GM21423 (cell line): ENCODE measurements around the gene NEUROG1.
"Not testable (repeated sequence)": the region's sequence is repeated elsewhere in the genome, so short reads cannot be mapped to it uniquely, and the experiment has no call there.

Experiments used
- ATAC-seq: cut with Tn5 transposase; IDR thresholded peaks from one replicate; pipeline ENCODE4 v1.9.1; 2021; ENCODE audit warnings: mild to moderate bottlenecking, moderate library complexity; ENCODE audit not compliant: unreplicated experiment

The NEUROG1 gene

GRCh38 chr5:135538261-135538660 lies 2.5 kb upstream of the NEUROG1 start:
- ATAC-seq = no peak

DNA sequence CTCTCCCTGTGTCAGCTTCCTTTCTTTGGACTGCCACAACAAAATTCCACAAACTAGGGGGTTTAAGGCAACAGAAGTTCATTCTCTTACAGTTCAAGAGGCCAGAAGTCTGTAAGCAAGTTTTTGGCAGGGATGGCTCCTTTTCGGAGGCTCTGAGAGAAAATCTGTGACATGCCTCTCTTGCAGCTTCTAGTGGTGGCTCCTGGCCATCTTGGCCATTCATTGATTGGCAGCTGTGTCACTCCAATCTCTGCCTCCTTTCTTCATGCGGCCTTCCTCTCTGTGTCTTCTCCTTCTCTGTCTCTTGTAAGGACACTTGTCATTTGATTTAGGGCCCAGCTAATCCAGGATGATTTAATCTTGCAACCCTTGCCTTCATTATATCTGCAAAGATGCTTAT lies 2.0 kb upstream of the NEUROG1 start:
- no peak for ATAC-seq

DNA sequence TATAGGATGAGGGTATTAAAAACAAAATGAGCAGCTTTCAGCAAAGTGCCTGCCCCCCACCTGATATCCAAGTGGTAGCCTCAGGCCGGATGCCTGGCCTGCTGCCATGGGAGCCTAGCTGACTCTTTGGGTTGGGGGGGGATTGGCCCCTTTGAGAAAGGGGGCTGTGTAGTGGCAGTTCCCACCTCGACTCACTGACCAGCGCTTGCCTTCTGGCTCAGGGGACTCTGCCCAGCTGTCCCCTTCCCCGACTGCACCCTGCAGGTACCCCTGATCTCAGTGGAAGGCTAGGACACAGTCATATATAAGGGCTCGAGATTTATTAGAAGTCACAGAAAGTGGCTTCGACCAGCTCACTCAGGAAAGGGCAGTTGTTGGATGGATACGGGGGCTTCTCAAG lies 1.5 kb upstream of the NEUROG1 start:
- no peak for ATAC-seq

GRCh38 chr5:135535420-135535819 lies 344 bp downstream of the NEUROG1 start:
- no peak for ATAC-seq

DNA sequence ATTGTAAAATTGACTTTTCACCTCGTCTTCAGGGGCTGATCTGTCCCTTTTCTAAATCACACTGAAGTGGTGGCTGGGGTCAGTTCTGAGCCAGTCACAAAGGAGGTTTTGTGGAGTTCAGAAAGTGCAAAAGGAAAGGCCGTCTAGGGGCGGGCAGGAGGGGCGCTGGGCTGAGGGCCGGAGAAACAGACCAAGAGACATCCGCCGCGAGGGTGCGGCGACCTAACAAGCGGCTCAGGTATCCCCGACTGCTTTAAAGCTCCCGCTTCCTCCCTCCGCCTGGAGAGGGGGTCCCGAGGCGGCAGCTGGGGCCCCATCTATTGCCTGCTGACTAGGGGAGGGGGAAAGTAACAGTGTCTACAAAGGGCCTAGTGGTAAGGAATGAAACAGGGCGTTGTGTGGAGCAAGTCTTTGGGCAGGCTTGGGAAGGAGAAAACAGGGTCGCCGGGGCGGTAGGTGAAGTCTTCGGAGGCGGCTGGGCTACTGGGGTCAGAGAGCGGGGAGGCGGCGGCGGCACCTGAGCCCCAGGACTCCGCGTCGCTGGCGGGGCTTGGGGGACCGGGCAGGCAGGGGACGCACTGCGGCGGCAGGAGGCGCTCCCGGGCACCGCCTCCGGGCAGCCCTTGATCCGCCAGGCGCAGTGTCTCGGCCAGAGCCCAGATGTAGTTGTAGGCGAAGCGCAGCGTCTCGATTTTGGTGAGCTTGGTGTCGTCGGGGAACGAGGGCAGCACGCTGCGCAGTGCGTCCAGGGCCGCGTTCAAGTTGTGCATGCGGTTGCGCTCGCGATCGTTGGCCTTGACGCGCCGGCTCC lies 950 bp downstream of the NEUROG1 start:
- no peak for ATAC-seq

DNA sequence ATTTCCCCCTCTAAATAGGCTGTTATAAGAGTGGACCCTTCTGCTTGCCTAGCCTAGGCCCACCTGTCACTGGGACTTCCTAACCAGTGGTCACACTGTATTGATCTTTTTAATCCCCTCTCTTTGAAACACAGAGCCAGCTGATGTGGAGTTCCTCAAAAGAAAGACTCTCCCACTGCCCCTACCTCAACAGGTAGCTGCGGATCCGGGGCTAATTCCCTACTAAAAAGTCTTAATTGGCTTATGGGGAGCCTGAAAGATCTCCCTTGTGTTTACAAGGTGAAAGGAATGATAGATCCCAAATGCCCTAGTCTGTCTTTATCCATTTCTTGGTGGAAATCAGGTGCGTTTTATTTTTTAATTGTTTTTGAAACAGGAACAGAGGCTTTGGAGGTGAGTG lies 2.0 kb downstream of the NEUROG1 start:
- no peak for ATAC-seq

DNA sequence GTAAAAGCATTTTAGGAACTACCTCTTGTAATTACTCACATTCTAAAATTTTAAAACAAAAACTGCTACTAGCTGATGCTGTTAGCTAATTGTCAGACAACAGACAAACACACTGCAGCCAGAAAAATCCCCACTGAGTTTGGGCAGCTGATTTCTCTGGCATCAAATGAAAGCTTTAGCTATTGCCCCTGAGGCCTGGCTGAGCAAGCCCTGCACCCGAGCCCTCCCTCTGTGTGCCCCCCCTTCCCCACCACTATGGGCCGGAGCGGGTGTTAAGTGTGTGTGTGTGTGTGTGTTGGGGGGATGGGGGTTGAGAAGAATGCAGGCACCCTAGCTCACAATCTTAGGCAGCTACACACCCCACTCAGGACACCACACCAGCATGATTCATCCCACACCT lies 2.4 kb downstream of the NEUROG1 start:
- ATAC-seq = no peak

GRCh38 chr5:135529576-135529975 lies 6.2 kb downstream of the NEUROG1 start:
- not testable (repeated sequence) for ATAC-seq

- no peak for ATAC-seq
Observed at GRCh38 chr5:135526924-135527323, 8.8 kb downstream of the NEUROG1 start.

GRCh38 chr5:135521964-135522363 lies 13.8 kb downstream of the NEUROG1 start:
- no peak for ATAC-seq

DNA sequence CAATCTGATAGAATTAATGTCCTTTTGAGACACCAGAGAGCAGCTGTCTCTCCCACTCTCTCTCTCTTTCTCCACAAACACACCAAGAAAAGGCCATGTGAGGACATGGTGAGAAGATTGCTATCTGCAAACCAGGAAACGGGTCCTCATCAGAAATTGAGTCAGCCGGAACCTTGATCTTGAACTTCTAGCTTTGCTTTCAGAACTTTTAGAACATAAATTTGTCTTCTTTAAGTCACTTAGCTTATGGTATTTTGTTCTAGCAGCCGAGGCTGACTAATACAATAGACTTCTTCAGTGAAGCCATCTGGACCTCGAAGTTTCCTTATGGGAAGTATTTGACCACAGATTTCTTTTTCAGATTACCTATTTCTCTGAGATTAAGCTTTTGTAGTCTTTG lies 18.1 kb downstream of the NEUROG1 start:
- no peak for ATAC-seq

DNA sequence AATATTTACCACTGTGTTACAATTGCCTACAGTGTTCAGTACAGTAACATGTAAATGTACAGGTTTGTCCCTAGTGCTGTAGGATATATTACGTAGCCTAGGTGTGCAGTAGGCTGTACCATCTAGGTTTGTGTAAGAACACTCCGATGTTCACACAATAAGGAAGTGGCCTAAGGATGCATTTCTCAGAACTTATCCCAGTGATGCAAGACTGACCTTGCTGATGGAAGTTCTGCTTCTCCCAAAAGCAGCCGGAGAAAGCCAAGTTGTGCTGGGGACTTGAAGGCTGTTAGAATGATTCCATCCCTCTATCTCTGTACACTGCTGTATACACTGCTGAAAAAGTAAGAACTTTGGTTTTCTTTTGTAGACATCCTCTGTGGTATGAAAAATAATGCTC lies 21.6 kb downstream of the NEUROG1 start:
- no peak for ATAC-seq

GRCh38 chr5:135511761-135512575 lies 23.8 kb downstream of the NEUROG1 start:
- ATAC-seq = no peak

GRCh38 chr5:135509995-135510394 lies 25.8 kb downstream of the NEUROG1 start:
- no peak for ATAC-seq

DNA sequence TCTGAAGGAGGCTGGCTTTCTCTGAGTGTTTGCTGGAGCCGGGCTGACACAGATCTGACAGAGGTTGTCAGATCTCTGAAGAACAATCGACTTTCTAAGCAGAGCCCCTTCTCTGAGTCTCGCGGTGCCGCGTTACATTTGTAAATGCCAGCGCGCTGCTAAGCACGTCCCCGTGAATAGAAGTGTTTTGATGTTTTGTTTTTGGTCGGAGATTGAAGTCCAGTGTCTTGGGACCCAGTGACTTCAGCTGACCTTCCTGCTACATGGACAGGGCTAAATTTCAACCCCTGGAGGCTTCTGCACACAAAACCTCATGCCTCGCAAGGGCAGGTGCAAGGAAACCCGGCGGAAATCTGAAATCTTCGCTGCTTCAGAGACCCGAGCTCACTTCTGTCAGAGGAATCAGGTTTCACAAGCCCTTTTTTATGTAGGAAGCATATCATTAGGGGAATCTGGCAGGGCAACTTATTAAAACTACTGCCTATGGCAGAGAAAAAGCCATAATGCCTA lies 27.2 kb downstream of the NEUROG1 start:
- no peak for ATAC-seq

GRCh38 chr5:135505973-135506372 lies 29.8 kb downstream of the NEUROG1 start:
- ATAC-seq = no peak

DNA sequence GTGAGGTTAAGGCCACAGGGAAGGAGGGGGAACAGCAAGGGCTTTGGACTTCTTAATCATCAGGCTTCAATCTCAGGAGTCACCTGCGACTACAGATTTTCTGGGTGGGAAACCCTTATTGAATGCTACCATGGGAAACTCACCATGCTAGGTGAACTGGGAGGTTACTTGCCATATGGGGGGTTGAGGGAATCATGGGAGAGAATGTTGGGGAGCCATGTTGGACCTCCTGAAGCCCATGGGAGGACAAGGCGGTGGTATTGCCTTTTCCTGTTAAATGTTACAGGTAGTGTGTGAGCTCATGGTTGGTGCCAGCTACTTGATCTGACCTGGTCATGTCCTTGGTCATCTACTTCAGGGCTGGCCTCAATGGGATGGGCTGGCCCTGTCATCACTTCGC lies 31.4 kb downstream of the NEUROG1 start:
- ATAC-seq = no peak

DNA sequence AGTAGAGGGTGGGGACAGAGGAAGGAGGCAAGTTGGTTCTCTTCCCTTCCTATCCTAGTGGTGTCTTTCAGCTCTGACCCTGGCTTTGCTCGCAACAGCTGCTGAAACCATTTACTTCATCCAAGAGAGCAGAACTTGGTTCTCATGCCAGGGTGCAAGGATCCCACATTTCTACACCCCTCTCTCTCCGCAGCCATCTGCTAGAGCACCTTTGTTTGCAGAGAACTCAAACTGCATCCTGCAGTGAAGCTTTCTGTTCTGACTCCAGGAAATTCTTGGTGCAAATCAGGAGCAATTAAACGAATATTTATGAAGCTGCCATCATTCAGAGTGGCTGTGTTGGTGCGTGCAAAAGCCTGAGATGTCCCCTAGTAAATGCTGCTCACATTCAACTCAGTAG lies 31.9 kb downstream of the NEUROG1 start:
- no peak for ATAC-seq

DNA sequence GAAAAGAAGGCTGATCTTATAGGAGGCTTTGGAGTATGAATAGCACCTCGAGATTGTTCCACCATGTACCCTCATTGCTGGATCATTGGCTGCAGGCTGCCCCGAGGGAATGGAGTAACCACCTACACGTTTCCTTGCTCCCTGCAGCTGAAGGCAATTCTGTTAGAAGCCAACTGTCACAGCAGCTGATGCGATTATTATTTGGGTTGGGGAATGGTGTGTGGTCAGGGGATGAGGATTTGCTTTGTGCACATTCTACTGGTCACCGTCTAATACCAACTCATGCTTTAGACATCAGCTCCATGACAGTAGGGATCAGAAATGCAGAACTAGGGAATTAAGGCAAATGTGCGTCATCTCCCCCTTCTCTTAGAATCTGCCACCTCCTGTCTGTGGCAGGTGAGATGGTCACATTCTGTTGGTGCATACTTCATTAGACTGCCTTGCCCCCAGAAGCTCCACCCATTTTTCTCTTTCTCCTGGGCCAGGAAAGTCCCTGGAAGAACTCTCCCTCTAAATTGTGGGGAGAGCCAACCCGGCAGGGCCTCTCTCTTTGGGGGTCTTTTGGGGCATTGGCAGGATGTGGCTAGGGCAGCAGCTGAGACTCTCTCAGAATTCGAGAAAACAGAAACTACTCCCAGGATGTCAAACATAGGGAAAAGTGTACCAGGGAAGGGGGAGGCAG lies 32.8 kb downstream of the NEUROG1 start:
- ATAC-seq = no peak

DNA sequence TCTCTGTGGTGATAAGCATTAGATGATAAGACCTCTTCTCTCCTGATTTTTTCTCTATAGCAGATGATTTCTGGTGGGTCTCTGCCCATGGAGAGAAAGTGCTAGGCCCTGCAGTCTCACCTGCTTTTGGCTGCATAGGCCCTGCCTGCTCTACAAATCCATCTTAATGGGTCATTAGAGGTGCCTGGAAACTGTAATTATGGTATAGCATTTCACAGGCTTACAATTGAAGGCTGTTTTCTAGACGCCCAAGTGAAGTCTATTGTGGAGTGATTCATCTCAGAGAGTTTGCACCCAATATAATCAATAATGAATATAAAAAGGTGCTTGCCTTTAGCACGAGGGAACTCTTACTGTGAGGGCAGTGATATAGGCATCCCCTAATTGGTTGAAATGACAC lies 33.8 kb downstream of the NEUROG1 start:
- ATAC-seq = no peak

DNA sequence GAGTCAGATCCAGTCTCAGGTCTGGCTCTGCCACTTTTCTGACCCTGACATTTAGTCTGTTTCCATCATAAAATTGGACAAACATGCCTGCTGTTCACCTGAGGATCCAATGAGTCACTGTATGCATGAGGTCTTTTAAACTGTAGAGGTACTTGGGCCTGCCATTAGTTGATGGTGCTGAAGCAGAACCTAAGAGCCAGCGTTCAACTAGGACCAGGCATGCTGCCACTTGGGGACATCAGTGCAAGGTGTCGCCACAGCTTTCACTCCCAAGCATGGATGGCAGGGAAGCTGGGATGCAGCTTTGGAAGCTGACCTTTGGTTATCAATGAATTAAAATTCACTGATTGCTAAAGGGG lies 37.1 kb downstream of the NEUROG1 start:
- no peak for ATAC-seq
